HEK293 (cell line): ENCODE results near the gene FOXRED2.

ENCODE experiments used
- RBAK ChIP-seq: fragments of 450-650 bp; formaldehyde crosslinking; IDR thresholded peaks from 2 replicates; pipeline ENCODE4 v1.5.1; 2016; ENCODE audit warnings: missing biosample characterization, missing genetic modification characterization
- YY1 ChIP-seq: fragments of 450-650 bp; formaldehyde crosslinking; IDR thresholded peaks from 2 replicates; pipeline ENCODE4 v1.5.1; 2018; ENCODE audit warnings: missing biosample characterization, missing genetic modification characterization
- ZFP3 ChIP-seq: fragments of 450-650 bp; formaldehyde crosslinking; IDR thresholded peaks from 2 replicates; pipeline ENCODE4 v1.5.1; 2016; ENCODE audit warnings: low read depth, missing biosample characterization, missing genetic modification characterization
- ZNF132 ChIP-seq: fragments of 450-650 bp; formaldehyde crosslinking; IDR thresholded peaks from 2 replicates; pipeline ENCODE4 v1.5.1; 2017; ENCODE audit warnings: missing biosample characterization, missing genetic modification characterization, borderline replicate concordance
- ZNF133 ChIP-seq: fragments of 450-650 bp; formaldehyde crosslinking; IDR thresholded peaks from 2 replicates; pipeline ENCODE4 v1.5.1; 2016; ENCODE audit warnings: missing biosample characterization, missing genetic modification characterization
- ZNF214 ChIP-seq: fragments of 450-650 bp; formaldehyde crosslinking; IDR thresholded peaks from 2 replicates; pipeline ENCODE4 v1.5.1; 2017; ENCODE audit warnings: missing biosample characterization, mild to moderate bottlenecking, missing genetic modification characterization, borderline replicate concordance
- ZNF423 ChIP-seq: fragments of 450-650 bp; formaldehyde crosslinking; IDR thresholded peaks from 2 replicates; pipeline ENCODE4 v1.5.1; 2016; ENCODE audit warnings: missing biosample characterization, missing genetic modification characterization
- ZNF561 ChIP-seq: fragments of 450-650 bp; IDR thresholded peaks from 2 replicates; pipeline ENCODE4 v1.5.1; 2018; ENCODE audit warnings: missing biosample characterization, missing genetic modification characterization, borderline replicate concordance
- TF ChIP-seq, protein P1 (sequence below): fragments of 450-650 bp; formaldehyde crosslinking; IDR thresholded peaks from 2 replicates; pipeline ENCODE4 v1.5.1; 2016; ENCODE audit warnings: missing biosample characterization, missing genetic modification characterization
- TF ChIP-seq, protein P2 (sequence below): fragments of 450-650 bp; formaldehyde crosslinking; IDR thresholded peaks from 2 replicates; pipeline ENCODE4 v1.5.1; 2016; ENCODE audit warnings: missing biosample characterization, missing genetic modification characterization, borderline replicate concordance

DNA sequence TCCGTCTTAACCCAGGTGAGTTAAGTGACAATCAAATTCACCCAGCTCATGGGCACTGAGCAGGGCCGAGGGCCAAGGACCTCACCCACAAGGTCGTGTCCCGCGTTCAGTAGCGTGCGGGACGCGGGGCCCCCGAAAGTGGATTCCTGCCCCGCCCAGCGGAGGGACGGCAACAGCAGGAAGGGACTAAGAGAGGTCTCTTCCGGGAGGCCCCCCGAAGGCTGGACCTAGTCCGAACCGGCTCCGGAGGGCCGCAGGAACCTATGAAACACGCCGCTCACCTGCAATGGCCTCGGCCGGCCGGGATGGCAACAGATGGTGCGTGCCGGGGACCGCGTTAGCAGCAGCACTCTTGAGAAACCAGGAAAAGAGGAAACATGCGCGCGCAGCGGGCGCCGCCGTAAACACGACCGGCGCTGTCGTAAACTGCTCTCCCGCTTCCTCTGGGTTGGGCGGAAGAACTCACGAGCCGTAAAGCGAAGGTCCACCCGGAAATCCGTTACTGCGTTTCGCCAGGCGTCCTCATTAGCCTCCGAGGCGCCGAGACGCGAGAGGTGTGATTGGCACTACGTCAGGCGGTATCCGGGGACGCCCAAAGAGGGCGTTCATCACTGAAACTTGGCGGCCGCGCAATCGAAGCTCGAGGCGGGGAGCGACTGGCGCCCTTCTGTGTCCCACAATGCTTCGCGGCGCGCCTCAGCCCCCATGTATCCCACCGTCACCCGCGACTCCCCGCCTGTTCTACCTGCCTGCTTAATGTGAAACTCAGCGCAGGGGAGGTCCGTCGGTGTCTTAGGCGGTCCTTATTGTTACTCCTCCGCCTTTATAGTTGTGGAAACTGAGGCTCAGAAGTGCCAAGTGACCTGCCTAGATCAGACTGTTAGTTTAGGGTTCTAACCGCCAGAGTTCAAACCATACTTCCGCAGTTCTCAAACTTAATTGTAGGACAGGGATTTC lies 22.2 kb upstream of the FOXRED2 start, which contains the start of gene EIF3D:
- TF ChIP-seq, protein P1, sequence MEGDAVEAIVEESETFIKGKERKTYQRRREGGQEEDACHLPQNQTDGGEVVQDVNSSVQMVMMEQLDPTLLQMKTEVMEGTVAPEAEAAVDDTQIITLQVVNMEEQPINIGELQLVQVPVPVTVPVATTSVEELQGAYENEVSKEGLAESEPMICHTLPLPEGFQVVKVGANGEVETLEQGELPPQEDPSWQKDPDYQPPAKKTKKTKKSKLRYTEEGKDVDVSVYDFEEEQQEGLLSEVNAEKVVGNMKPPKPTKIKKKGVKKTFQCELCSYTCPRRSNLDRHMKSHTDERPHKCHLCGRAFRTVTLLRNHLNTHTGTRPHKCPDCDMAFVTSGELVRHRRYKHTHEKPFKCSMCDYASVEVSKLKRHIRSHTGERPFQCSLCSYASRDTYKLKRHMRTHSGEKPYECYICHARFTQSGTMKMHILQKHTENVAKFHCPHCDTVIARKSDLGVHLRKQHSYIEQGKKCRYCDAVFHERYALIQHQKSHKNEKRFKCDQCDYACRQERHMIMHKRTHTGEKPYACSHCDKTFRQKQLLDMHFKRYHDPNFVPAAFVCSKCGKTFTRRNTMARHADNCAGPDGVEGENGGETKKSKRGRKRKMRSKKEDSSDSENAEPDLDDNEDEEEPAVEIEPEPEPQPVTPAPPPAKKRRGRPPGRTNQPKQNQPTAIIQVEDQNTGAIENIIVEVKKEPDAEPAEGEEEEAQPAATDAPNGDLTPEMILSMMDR, result peak; percentile 18; the same call in 1 of the 2 replicates
- TF ChIP-seq ZNF133 (tag by site-specific recombination), result no peak
- TF ChIP-seq RBAK, result no peak
- peak; percentile 77 for TF ChIP-seq YY1 (tag by site-specific recombination)
- no peak for TF ChIP-seq ZFP3 (tag by site-specific recombination)
- TF ChIP-seq ZNF561 (tag by site-specific recombination), result peak; percentile 21; the same call in 1 of the 2 replicates
- TF ChIP-seq, protein P2, sequence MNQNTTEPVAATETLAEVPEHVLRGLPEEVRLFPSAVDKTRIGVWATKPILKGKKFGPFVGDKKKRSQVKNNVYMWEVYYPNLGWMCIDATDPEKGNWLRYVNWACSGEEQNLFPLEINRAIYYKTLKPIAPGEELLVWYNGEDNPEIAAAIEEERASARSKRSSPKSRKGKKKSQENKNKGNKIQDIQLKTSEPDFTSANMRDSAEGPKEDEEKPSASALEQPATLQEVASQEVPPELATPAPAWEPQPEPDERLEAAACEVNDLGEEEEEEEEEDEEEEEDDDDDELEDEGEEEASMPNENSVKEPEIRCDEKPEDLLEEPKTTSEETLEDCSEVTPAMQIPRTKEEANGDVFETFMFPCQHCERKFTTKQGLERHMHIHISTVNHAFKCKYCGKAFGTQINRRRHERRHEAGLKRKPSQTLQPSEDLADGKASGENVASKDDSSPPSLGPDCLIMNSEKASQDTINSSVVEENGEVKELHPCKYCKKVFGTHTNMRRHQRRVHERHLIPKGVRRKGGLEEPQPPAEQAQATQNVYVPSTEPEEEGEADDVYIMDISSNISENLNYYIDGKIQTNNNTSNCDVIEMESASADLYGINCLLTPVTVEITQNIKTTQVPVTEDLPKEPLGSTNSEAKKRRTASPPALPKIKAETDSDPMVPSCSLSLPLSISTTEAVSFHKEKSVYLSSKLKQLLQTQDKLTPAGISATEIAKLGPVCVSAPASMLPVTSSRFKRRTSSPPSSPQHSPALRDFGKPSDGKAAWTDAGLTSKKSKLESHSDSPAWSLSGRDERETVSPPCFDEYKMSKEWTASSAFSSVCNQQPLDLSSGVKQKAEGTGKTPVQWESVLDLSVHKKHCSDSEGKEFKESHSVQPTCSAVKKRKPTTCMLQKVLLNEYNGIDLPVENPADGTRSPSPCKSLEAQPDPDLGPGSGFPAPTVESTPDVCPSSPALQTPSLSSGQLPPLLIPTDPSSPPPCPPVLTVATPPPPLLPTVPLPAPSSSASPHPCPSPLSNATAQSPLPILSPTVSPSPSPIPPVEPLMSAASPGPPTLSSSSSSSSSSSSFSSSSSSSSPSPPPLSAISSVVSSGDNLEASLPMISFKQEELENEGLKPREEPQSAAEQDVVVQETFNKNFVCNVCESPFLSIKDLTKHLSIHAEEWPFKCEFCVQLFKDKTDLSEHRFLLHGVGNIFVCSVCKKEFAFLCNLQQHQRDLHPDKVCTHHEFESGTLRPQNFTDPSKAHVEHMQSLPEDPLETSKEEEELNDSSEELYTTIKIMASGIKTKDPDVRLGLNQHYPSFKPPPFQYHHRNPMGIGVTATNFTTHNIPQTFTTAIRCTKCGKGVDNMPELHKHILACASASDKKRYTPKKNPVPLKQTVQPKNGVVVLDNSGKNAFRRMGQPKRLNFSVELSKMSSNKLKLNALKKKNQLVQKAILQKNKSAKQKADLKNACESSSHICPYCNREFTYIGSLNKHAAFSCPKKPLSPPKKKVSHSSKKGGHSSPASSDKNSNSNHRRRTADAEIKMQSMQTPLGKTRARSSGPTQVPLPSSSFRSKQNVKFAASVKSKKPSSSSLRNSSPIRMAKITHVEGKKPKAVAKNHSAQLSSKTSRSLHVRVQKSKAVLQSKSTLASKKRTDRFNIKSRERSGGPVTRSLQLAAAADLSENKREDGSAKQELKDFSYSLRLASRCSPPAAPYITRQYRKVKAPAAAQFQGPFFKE (tag by site-specific recombination), result no peak
- TF ChIP-seq ZNF132 (tag by site-specific recombination), result no peak
- no peak for TF ChIP-seq ZNF423
- TF ChIP-seq ZNF214 (tag by site-specific recombination), result no peak
